Measurements from ENCODE around the gene C12orf50. TPM values are rescaled to one million over a fixed set of nuclear protein-coding genes. Genes with fewer than 3 reads are reported as not detected.
A peak's percentile ranks its signal among the peaks of the same experiment; 100 is the strongest.

C12orf50 gene
- total and polyA plus RNA-seq, 9 of the 15 experiments (the other 6 are each of a cell fraction or from before 2014, with no cell fraction given), result 0.07 to 0.14 (median 0.11) TPM; not detected in 6

DNA sequence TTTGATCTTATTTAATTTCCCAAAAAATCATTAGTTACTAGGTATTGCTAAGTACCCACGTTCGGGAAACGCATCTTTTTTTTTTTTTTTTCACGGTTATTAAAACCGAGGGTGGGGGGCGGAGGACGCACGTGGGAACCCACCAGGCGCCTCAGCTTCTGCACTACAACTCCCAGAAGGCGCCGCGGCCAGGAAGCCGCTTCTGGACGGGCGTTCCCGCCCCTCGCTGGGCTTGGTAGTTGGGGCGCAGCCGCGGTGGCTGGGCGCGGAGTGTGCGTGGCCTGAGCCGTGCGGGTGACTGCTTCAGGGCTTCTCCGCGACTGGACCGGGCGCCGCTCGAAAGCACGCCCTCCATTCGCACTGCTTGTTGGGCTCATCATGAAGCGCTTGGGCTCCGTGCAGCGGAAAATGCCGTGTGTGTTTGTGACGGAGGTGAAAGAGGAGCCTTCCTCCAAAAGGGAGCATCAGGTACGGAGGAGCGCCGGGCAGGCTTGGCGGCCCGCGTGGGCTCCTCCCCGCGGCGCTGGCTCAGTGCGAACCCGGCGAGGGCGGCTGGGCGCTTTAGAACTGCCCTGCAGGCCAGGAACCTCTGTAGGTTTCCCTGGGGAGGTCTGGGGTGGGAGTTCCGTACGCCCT, 6.2 kb upstream of the C12orf50 start (continued):
- TF ChIP-seq YY1 (IDR thresholded peaks at IDR 0.05; ENCODE audit: borderline replicate concordance in 1 of 3, control insufficient read depth in 1 of 3, extremely low read depth in 1 of 3, insufficient read depth in 3 of 3, insufficient read length in 1 of 3, insufficient replicate concordance in 2 of 3, low read depth in 1 of 3, low read length in 2 of 3) (peak in 1 of 3 experiments; percentile 63), ADNP (tag; IDR thresholded peaks at IDR 0.05) (no peak), CHD2 (IDR thresholded peaks at IDR 0.05; ENCODE audit: low read depth, low read length) (0 out of 2 replicates have a peak, but pooled peaks have one; percentile 24), ZEB2 (IDR thresholded peaks at IDR 0.05) (peak; percentile 34; the same call in 1 of the 2 replicates), SIX5 (IDR thresholded peaks at IDR 0.05; ENCODE audit: borderline replicate concordance in 1 of 2, insufficient read depth in 1 of 2, low read depth in 1 of 2, low read length in 2 of 2) (peak; percentile 53 to 70), E4F1 (CRISPR knock-in tag; IDR thresholded peaks at IDR 0.05; ENCODE audit: borderline replicate concordance) (no peak), GTF3C2 (IDR thresholded peaks at IDR 0.05; ENCODE audit: borderline replicate concordance, extremely low read depth, insufficient read length) (no peak), ZBTB17 (CRISPR knock-in tag; IDR thresholded peaks at IDR 0.05) (peak; percentile 74; the same call in 1 of the 2 replicates), MAFF (IDR thresholded peaks at IDR 0.05; ENCODE audit: low read length) (no peak), RBBP5 (IDR thresholded peaks at IDR 0.05; ENCODE audit: borderline replicate concordance, insufficient read depth, low read length, poor library complexity, severe bottlenecking) (peak; percentile 96), ATF1 (CRISPR knock-in tag; IDR thresholded peaks at IDR 0.05) (no peak), ATF1 (tag; IDR thresholded peaks at IDR 0.05) (peak; percentile 77), XRCC3 (IDR thresholded peaks at IDR 0.05) (no peak), RBFOX2 (IDR thresholded peaks at IDR 0.05; ENCODE audit: low read depth, low read length) (peak; percentile 97), SRSF1 (IDR thresholded peaks at IDR 0.05; ENCODE audit: low read depth, low read length) (no peak), SIRT6 (IDR thresholded peaks at IDR 0.05; ENCODE audit: low read depth, low read length) (no peak), KDM5B (IDR thresholded peaks at IDR 0.05; ENCODE audit: insufficient replicate concordance, low read depth, low read length) (peak; percentile 84)
- TF ChIP-seq, protein P1, sequence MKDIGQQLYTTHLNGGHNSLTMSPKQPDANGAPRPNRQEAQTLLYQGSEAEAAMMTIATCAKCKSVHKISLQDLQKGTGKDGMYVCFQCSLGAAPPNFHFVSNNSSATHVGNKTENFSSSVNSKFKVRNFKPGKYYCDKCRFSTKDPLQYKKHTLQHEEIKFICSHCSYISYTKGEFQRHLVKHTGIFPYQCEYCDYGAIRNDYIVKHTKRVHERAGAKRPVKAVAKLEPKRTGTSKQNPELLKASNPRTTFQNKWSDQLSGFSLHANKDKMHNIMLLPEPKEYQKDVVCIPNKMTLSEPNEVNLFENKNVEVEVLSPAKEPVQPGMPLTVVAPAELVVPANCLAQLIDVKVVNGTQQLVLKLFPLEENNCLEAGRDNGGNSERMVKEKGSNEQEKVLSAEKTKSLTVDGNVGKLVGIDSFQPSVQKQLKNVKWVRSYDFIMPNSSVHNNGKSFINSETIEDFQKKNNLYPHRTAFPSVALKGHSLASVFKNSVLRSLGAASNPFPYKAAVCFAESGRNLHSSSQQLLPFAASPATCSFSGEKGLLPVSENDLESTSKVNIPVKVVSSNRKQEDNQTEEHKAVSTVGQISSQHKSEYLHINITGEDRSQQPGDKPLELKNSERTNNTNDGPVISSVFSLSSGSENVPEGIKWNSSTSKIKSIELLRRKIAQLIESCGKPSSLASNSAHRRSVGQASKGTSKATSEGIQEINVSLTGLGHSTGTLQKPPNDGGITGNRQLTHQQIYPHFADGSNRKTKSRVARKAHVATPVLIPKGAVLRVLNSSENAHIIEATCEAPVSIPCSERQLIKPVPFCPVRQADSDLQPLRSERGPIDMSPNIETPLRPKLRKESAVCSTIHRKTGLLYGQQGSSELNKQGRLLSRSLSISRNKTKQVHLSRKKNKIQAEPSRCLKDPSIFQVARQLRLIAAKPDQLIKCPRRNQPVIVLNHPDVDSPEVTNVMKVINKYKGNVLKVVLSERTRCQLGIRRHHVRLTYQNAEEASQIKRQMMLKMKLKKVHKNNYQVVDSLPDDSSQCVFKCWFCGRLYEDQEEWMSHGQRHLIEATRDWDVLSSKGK (CRISPR knock-in tag; IDR thresholded peaks at IDR 0.05), result no peak
